GM19463 (cell line): ENCODE measurements around the gene HMX1.

Source experiments
- ATAC-seq: cut with Tn5 transposase; IDR thresholded peaks from one replicate; pipeline ENCODE4 v1.9.1; 2021; ENCODE audit warnings: mild to moderate bottlenecking, moderate library complexity; ENCODE audit not compliant: unreplicated experiment

Gene HMX1

GRCh38 chr4:8857766-8858700, 13.6 kb downstream of the HMX1 start:
- ATAC-seq, result no peak

GRCh38 chr4:8856835-8857621, 14.6 kb downstream of the HMX1 start:
- ATAC-seq, result no peak

GRCh38 chr4:8855818-8856245, 15.8 kb downstream of the HMX1 start:
- ATAC-seq, result no peak

- ATAC-seq, result no peak
Measured at GRCh38 chr4:8854931-8855330, 16.7 kb downstream of the HMX1 start.

GRCh38 chr4:8854016-8854415, 17.6 kb downstream of the HMX1 start:
- no peak for ATAC-seq

GRCh38 chr4:8853249-8853648, 18.4 kb downstream of the HMX1 start:
- no peak for ATAC-seq

GRCh38 chr4:8852118-8852704, 19.4 kb downstream of the HMX1 start:
- ATAC-seq, result no peak

- no peak for ATAC-seq
Measured at GRCh38 chr4:8851321-8852117, 20.1 kb downstream of the HMX1 start.

GRCh38 chr4:8850830-8851188, 20.8 kb downstream of the HMX1 start:
- ATAC-seq, result no peak

- ATAC-seq, result no peak
Measured at GRCh38 chr4:8850074-8850829, 21.4 kb downstream of the HMX1 start.

GRCh38 chr4:8849266-8850073, 22.2 kb downstream of the HMX1 start:
- ATAC-seq, result no peak

GRCh38 chr4:8848507-8849265, 23.0 kb downstream of the HMX1 start:
- ATAC-seq, result no peak

- no peak for ATAC-seq
Measured at GRCh38 chr4:8847764-8848163, 23.9 kb downstream of the HMX1 start.

GRCh38 chr4:8847331-8847730, 24.3 kb downstream of the HMX1 start:
- ATAC-seq, result no peak

- ATAC-seq, result no peak
Measured at GRCh38 chr4:8846826-8847225, 24.8 kb downstream of the HMX1 start.

- no peak for ATAC-seq
Measured at GRCh38 chr4:8846046-8846720, 25.5 kb downstream of the HMX1 start.

GRCh38 chr4:8844976-8845690, 26.5 kb downstream of the HMX1 start:
- ATAC-seq, result no peak
